GM10266 (cell line): ENCODE results near the gene TPRX1.
"Not testable (repeated sequence)": the region's sequence is repeated elsewhere in the genome, so short reads cannot be mapped to it uniquely, and the experiment has no call there.

Source experiments
- DNase-seq: peaks from one replicate; pipeline ENCODE4 v3.0.0; 2012; ENCODE audit errors: extremely low spot score
- TF ChIP-seq, protein P1 (sequence below): IDR thresholded peaks from 2 replicates; pipeline ENCODE4 v1.5.1; 2012; ENCODE audit warnings: mild to moderate bottlenecking, low read depth; ENCODE audit not compliant: control insufficient read depth, insufficient read depth; ENCODE audit errors: missing control alignments

Gene TPRX1

DNA sequence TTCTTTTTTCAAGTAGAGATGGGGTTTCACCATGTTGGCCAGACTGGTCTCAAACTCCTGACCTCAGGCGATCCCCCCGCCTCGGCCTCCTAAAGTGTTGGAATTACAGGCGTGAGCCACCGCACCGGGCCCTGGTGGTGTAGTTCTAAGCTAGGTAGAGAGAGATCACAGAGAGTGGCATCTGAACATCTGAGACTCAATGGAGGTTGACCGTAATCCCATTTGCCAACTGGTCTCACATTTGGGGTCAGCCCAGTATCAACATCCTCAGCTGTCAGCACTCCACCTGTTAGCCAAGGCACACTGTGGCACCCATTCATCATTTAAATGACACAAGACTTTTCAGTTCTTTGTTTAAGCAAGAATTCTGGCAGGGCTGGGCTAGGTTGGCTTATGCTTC lies 17.8 kb downstream of the TPRX1 start:
- TF ChIP-seq, protein P1, sequence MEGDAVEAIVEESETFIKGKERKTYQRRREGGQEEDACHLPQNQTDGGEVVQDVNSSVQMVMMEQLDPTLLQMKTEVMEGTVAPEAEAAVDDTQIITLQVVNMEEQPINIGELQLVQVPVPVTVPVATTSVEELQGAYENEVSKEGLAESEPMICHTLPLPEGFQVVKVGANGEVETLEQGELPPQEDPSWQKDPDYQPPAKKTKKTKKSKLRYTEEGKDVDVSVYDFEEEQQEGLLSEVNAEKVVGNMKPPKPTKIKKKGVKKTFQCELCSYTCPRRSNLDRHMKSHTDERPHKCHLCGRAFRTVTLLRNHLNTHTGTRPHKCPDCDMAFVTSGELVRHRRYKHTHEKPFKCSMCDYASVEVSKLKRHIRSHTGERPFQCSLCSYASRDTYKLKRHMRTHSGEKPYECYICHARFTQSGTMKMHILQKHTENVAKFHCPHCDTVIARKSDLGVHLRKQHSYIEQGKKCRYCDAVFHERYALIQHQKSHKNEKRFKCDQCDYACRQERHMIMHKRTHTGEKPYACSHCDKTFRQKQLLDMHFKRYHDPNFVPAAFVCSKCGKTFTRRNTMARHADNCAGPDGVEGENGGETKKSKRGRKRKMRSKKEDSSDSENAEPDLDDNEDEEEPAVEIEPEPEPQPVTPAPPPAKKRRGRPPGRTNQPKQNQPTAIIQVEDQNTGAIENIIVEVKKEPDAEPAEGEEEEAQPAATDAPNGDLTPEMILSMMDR, result no peak
- DNase-seq, result no peak

DNA sequence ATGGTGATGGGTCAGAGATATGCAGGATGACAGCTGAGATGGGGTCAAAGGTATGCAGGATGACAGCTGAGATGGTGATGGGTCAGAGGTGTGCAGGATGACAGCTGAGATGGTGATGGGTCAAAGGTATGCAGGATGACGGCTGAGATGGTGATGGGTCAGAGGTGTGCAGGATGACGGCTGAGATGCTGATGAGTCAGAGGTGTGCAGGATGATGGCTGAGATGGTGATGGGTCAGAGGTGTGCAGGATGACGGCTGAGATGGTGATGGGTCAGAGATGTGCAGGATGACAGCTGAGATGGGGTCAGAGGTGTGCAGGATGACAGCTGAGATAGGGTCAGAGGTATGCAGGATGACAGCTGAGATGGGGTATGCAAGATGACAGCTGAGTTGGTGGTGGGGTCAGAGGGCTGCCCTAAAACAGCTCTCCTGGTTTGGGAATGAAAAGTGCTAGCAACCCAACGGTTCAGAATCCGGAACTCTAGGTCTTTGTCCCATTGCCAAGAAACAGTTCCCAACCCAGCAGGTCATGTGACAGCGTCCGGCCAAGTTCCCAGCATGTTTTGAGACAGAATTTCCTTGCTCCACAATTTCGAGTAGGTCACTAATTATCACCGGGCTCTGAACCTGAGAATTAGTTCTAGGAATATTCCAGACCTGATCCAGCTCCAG lies 22.6 kb downstream of the TPRX1 start:
- TF ChIP-seq, protein P1, result no peak
- DNase-seq, result no peak

DNA sequence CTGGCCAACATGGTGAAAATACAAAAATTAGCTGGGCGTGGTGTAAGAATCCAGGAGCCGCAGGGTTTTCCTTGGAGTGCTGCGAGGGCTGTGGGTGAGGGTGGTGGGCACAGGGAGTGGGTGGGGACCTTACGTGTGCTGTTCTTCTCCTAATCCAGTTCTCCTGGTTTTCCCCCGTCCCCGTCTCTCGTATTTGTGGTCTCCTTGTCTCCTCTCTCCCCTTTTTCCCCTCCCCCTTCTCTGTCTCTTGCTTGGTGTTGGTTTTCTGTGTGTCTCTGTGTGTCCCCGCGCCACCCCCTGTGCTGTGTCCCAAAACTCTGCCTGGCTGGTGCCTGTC lies 24.2 kb downstream of the TPRX1 start:
- no peak for DNase-seq
- TF ChIP-seq, protein P1, result no peak

DNA sequence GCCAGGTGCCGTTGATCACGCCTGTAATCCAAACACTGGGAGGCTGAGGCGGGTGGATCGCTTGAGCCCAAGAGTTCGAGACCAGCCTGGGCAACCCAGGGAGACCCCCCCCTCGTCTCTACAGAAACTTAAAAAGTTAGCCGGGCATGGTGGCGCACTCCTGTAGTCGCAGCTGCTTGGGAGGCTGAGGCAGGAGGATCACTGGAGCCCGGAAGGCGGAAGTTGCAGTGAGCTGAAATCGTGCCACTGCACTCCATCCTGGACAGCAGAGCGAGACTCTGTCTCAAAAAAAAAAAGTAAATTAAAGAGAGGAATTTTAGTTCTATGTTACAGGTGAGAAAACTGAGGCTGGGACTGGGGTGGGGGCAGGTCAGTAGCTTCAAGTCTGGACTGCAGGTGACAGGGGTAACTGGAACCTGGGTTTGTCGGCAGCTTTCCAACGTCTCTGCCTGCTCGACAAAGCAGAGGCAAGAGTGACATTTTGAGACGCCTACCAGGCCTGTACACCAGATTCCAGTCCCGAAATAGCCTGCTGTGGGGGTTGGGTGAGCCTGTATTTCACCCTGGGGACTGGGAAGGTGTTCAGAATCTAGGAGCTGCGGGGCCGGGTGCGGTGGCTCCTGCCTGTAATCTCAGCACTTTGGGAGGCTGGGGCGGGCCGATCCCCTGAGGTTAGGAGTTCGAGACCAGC lies 24.7 kb downstream of the TPRX1 start:
- TF ChIP-seq, protein P1, result no peak

DNA sequence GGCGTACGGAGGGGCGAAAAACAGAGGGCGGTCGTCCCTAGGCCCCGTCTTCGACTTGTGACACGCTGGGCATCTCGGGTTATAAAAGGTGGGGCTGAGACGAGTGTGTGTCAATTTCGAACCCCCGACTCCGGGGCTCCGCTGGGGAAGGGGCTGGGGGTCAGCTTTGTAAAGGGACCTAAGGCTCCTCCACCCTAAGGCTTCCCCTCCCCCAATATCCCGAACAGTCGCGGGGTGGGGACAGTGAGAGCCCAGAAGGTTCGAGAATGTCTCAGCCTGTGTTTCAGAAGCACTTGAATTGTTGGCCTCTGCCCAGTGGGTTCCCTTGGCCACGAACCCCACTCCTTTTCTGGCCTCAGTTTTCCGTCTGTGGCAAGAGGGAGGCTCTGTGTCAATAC lies 25.4 kb downstream of the TPRX1 start:
- DNase-seq, result no peak
- TF ChIP-seq, protein P1, result no peak

More for the DNA sequence above, 24.7 kb downstream of the TPRX1 start:
- no peak for DNase-seq

DNA sequence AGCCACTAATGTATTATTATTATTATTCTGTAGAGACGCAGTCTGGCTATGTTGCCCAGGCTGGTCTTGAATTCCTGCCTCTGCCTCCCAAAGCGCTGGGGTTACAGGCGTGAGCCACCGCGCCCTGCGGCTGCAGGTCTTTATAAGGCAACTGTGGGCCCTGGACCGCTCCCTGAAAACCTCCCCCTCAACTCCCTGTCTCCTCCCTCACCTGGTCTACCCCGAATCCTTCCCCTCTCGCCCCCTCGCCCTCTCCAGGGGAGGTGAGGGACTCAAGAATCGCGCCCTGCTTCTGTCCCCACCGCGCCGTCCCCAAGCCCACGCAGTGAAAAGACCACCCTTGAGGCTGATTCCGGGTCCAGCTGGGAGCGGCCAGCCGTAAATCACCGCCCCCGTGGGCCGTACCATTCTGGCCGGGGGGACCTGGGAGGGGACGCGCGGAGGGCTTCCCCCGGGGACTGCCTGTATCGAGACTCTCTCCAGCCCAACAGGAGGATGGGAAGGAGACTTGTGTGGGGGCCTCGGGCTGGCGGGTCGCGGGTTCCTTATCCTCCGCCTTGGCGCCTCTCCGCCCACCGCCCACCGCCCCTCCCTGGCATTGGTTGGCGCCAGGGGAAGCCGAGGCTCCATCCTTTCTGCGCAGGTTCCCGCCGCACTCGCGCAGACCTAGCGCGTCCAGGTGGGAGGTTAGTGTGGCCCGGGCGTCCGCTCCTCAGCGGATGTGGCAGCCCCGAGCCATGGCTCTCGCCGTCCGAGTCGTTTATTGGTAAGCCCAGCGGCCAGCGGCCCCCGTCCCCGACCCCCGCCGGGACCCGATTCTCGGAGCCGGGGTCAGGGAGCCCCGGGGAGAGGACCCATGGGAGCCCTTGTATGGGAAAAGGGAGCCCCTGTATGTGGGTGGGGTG lies 26.1 kb downstream of the TPRX1 start, which contains the start of gene SELENOW:
TSS of gene SELENOW (plus strand) at position 655 of the 905 bp plus-strand sequence. CDS start at position 738, 83 bp downstream.
- peak; percentile 91 for DNase-seq
- TF ChIP-seq, protein P1, result no peak

DNA sequence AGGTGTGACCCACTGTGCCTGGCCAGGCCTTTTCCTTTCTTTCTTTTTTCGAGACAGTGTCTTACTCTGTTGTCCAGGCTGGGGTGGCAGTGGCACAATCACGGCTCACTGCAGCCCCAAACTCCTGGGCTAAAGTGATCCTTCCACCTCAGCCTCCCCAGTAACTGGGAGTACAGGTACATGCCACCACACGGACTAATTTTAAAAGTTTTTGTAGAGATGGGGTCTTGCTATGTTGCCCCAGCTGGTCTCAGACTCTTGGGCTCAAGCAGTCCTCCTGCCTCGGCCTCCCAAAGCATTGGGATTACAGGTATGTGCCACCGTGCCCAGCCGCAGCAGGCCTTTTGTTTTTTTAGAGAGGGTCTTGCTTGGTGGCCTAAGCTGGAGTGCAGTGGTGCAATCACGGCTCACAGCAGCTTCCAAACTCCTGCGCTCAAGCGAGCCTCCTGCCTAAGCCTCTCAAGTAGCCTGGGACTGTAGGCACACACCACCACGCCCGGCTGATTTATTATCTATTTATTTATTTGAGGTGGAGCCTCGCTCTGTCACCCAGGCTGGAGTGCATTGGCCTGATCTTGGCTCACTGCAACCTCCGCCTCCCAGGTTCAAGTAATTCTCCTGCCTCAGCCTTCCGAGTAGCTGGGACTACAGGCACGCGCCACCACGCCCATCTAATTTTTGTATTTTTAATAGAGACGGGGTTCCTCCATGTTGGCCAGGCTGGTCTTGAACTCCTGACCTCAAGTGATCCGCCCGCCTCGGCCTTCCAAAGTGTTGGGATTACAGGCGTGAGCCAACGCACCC lies 26.9 kb downstream of the TPRX1 start:
- not testable (repeated sequence) for DNase-seq
